AG04450 (cell line): ENCODE results near the gene CDK14. TPM values are rescaled to one million over a fixed set of nuclear protein-coding genes. Genes with fewer than 3 reads are reported as not detected.

Experiments used
- CTCF ChIA-PET: fragments of 300-600, 350-600 bp; formaldehyde crosslinking; extraction: SDS; loops from one replicate; lab custom pipeline; 2022; ENCODE audit warnings: antibody characterized with exemption, inconsistent platforms; lab: Charles Lee
- POLR2A ChIA-PET: fragments of 350-600 bp; formaldehyde crosslinking; extraction: SDS; loops from one replicate; lab custom pipeline; 2021; ENCODE audit warnings: antibody characterized with exemption, inconsistent platforms; lab: Yijun Ruan, JAX
- DNase-seq: peaks from one replicate; pipeline ENCODE4 v3.0.0-alpha.2; 2011; ENCODE audit warnings: low read depth, low spot score
- H3K27ac ChIP-seq: one replicate; pipeline ENCODE4 v1.5.1; 2012; ENCODE audit warnings: low read depth, low read length, control low read depth
- H3K27me3 ChIP-seq: one replicate; pipeline ENCODE4 v1.6.0; 2012; ENCODE audit warnings: low read length; ENCODE audit not compliant: control insufficient read depth, insufficient read depth
- H3K4me3 ChIP-seq: 2 replicates; pipeline ENCODE4 v1.5.1; 2011; ENCODE audit warnings: mild to moderate bottlenecking, low read depth, low read length, control low read depth
- H3K9me3 ChIP-seq: 2 replicates; pipeline ENCODE4 v1.5.1; 2012; ENCODE audit warnings: low read length; ENCODE audit not compliant: control insufficient read depth, insufficient read depth
- polyA plus RNA-seq: library from polyadenylated mRNA; depleted of rRNA; stranded (reverse); fragments of >200 nt; gene quantifications from 2 replicates; pipeline ENCODE4 v1.2.3, GENCODE V29; 2011
- TF ChIP-seq, protein P1 (sequence below): IDR thresholded peaks from 2 replicates; pipeline ENCODE4 v1.5.1; 2011; ENCODE audit warnings: low read depth, low read length, control low read depth, inconsistent platforms

CDK14 gene
- polyA plus RNA-seq, 1 experiment: 28.4 TPM

GRCh38 chr7:90705391-90706071 is 109.4 kb downstream of the CDK14 start:
- DNase-seq: no peak
- ChIA-PET POLR2A (interaction anchor here (1.0 kb wide), 1 partner anchor 120 kb away, joined by 3 read pairs; no protein-coding TSS in a partner anchor), CTCF (no interaction called here)
- H3K9me3 ChIP-seq: no peaks in the 10 kb centered on the region
- no peak overlapping the region for H3K27ac ChIP-seq
- no peaks in the 10 kb centered on the region for H3K27me3 ChIP-seq
- TF ChIP-seq, protein P1, sequence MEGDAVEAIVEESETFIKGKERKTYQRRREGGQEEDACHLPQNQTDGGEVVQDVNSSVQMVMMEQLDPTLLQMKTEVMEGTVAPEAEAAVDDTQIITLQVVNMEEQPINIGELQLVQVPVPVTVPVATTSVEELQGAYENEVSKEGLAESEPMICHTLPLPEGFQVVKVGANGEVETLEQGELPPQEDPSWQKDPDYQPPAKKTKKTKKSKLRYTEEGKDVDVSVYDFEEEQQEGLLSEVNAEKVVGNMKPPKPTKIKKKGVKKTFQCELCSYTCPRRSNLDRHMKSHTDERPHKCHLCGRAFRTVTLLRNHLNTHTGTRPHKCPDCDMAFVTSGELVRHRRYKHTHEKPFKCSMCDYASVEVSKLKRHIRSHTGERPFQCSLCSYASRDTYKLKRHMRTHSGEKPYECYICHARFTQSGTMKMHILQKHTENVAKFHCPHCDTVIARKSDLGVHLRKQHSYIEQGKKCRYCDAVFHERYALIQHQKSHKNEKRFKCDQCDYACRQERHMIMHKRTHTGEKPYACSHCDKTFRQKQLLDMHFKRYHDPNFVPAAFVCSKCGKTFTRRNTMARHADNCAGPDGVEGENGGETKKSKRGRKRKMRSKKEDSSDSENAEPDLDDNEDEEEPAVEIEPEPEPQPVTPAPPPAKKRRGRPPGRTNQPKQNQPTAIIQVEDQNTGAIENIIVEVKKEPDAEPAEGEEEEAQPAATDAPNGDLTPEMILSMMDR: no peak
- H3K4me3 ChIP-seq: no peak overlapping the region

DNA sequence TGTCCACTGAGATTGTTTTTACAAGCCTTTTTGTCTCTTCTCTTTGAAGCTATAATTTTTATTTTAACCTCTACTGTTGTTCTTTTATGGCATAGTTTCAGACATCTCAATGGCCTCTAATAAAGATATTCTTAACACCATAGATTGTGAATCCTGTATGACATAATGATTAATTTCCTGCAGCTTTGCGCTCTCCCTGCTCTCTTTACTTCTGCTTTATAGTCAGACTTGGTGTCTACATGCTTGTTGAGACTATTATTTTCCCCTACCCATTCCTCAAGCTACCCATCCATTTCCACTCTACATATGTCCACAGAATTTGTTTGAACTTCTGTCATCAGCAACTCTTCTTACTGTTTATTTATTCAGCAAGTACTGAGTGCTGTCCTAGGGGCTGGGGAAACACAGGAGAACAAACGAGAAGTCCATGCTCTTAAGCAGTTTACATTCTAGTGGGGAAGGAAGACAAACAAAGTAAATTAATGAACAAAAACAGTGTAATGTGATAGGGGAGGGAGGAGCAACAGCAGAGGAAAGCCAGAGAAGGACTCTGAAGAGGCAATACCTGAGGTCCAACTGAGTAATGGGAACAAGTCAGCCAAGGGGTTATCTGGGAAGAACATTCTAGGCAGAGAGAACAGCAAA is 110.1 kb downstream of the CDK14 start:
- no peak overlapping the region for H3K27ac ChIP-seq
- no peaks in the 10 kb centered on the region for H3K27me3 ChIP-seq
- no peak for DNase-seq
- ChIA-PET CTCF (interaction anchor here (0.5 kb wide), 1 partner anchor 931 kb away, joined by 5 read pairs; no protein-coding TSS in a partner anchor), POLR2A (interaction anchor here (1.0 kb wide), 1 partner anchor 119 kb away, joined by 3 read pairs; no protein-coding TSS in a partner anchor)
- H3K9me3 ChIP-seq: no peaks in the 10 kb centered on the region
- H3K4me3 ChIP-seq: no peak overlapping the region
- TF ChIP-seq, protein P1: no peak

GRCh38 chr7:90708841-90709317 is 112.8 kb downstream of the CDK14 start:
- ChIA-PET POLR2A (interaction anchor here (0.6 to 0.7 kb wide), 2 partner anchors 272 to 305 kb away, joined by 3 to 4 read pairs; no protein-coding TSS in a partner anchor), CTCF (interaction anchor here (0.8 to 2.0 kb wide), 5 partner anchors 9 to 326 kb away, joined by 3 to 12 read pairs (median 5); no protein-coding TSS in a partner anchor)
- no peaks in the 10 kb centered on the region for H3K27me3 ChIP-seq
- H3K27ac ChIP-seq: no peak overlapping the region
- H3K4me3 ChIP-seq: no peak overlapping the region
- TF ChIP-seq, protein P1: peak; percentile 45
- no peak for DNase-seq
- H3K9me3 ChIP-seq: no peaks in the 10 kb centered on the region

DNA sequence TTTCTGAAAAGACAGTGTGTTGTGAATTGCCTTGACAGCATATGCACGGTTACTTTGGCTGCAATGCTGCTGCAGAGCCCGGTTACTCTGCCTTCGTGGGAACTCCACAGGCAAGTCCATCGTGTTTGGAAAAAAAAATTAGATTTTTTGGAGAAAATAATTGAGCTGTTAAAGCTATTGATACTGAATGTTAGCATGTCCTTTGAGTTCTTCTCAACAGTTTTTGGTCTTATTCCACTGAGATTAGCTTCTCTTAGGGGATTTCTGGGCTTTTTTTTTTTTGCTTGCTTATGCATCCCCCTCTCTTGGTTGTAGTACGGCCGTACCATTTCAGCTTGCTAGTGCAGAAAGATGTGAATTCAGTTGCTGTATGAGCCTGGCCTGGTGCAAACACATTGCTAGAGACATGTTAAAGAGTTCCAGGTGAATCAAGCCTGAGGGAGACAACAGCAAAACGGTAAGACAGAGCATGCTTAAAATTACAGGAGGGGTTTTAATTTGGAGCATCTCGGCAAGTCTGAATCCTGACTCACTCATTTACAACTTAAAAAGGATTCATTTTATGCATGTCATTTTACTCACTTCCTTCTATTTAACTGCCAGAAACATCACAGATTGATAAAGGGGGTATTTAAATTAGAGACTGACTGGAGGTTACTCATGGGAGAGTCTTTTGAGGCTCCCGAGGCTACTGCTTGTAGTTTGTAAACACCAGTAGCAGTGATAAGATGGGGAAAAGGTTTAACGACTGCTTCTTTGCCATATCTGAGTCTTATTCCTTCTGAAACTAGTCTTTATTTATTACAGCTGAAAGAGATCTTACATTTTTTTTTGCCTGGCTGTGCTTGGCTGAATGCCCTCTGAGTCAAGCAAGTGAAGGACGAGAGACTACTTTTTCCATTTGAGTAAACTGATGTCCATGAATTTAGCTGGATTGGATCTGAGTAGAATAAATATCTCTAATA is 113.7 kb downstream of the CDK14 start:
- no peaks in the 10 kb centered on the region for H3K9me3 ChIP-seq
- H3K27ac ChIP-seq: no peak overlapping the region
- ChIA-PET CTCF (interaction anchor here (0.7 to 2.0 kb wide), 5 partner anchors 8 to 325 kb away, joined by 3 to 12 read pairs (median 3); no protein-coding TSS in a partner anchor), POLR2A (interaction anchor here (0.7 kb wide), 2 partner anchors 17 to 271 kb away, joined by 3 to 8 read pairs; no protein-coding TSS in a partner anchor)
- TF ChIP-seq, protein P1: no peak
- H3K4me3 ChIP-seq: no peak overlapping the region
- no peak for DNase-seq
- H3K27me3 ChIP-seq: no peaks in the 10 kb centered on the region
